GM21717 (cell line): ENCODE data around the gene CADM2.
"Not testable (repeated sequence)": the region's sequence is repeated elsewhere in the genome, so short reads cannot be mapped to it uniquely, and the experiment has no call there.

Source experiments
- ATAC-seq: cut with Tn5 transposase; IDR thresholded peaks from one replicate; pipeline ENCODE4 v1.9.1; 2021; ENCODE audit warnings: mild to moderate bottlenecking, moderate library complexity; ENCODE audit not compliant: unreplicated experiment

CADM2 gene

GRCh38 chr3:85455561-85456200, 496.9 kb downstream of the CADM2 start:
- no peak for ATAC-seq

- ATAC-seq, result no peak
These were observed 515.5 kb downstream of the CADM2 start for GRCh38 chr3:85474241-85474640.

GRCh38 chr3:85475346-85475745, 516.6 kb downstream of the CADM2 start:
- no peak for ATAC-seq

GRCh38 chr3:85476891-85477495, 518.2 kb downstream of the CADM2 start:
- no peak for ATAC-seq

- no peak for ATAC-seq
These were observed 522.8 kb downstream of the CADM2 start for GRCh38 chr3:85481411-85482212.

GRCh38 chr3:85482213-85482490, 523.4 kb downstream of the CADM2 start:
- no peak for ATAC-seq

GRCh38 chr3:85483986-85484385, 525.2 kb downstream of the CADM2 start:
- ATAC-seq, result no peak

- no peak for ATAC-seq
These were observed 528.6 kb downstream of the CADM2 start for GRCh38 chr3:85487375-85487774.

GRCh38 chr3:85495602-85496001, 536.8 kb downstream of the CADM2 start:
- ATAC-seq, result no peak

- no peak for ATAC-seq
These were observed 539.4 kb downstream of the CADM2 start for GRCh38 chr3:85498177-85498576.

- no peak for ATAC-seq
These were observed 543.5 kb downstream of the CADM2 start for GRCh38 chr3:85502148-85502875.

GRCh38 chr3:85504129-85504784, 545.5 kb downstream of the CADM2 start:
- not testable (repeated sequence) for ATAC-seq

GRCh38 chr3:85504785-85505511, 546.2 kb downstream of the CADM2 start:
- not testable (repeated sequence) for ATAC-seq

GRCh38 chr3:85507052-85507451, 548.3 kb downstream of the CADM2 start:
- not testable (repeated sequence) for ATAC-seq

GRCh38 chr3:85508659-85509058, 549.9 kb downstream of the CADM2 start:
- ATAC-seq, result no peak

- no peak for ATAC-seq
These were observed 557.4 kb downstream of the CADM2 start for GRCh38 chr3:85516146-85516545.

- ATAC-seq, result no peak
These were observed 565.3 kb downstream of the CADM2 start for GRCh38 chr3:85524104-85524503.

GRCh38 chr3:85525264-85525663, 566.5 kb downstream of the CADM2 start:
- ATAC-seq, result no peak

- ATAC-seq, result no peak
These were observed 574.8 kb downstream of the CADM2 start for GRCh38 chr3:85533586-85533985.

- no peak for ATAC-seq
These were observed 576.7 kb downstream of the CADM2 start for GRCh38 chr3:85535517-85535916.
